KOPT-K1 (cell line): Measurements from ENCODE around the gene STRN3.
"Not testable (repeated sequence)": the region's sequence is repeated elsewhere in the genome, so short reads cannot be mapped to it uniquely, and the experiment has no call there.

Experiments
- H3K27ac ChIP-seq: fragments of 200-600 bp; sonication (generic); 2 replicates; pipeline ENCODE4 v1.5.1; 2016; ENCODE audit warnings: antibody characterized with exemption, mild to moderate bottlenecking, low read depth, low read length; ENCODE audit not compliant: poor library complexity, severe bottlenecking
- H3K36me3 ChIP-seq: fragments of 200-600 bp; sonication (generic); 2 replicates; pipeline ENCODE4 v1.5.1; 2017; ENCODE audit warnings: antibody characterized with exemption, mild to moderate bottlenecking, low read length, moderate library complexity; ENCODE audit not compliant: insufficient read depth
- H3K9me3 ChIP-seq: fragments of 200-600 bp; sonication (generic); 2 replicates; pipeline ENCODE4 v1.5.1; 2017; ENCODE audit warnings: antibody characterized with exemption, low read length, mild to moderate bottlenecking; ENCODE audit not compliant: insufficient read depth, poor library complexity, severe bottlenecking

STRN3 gene

GRCh38 chr14:31026077-31026449 is at the start of gene STRN3:
Gene STRN3 (minus strand): TSS chr14:31026379. CDS start chr14:31026185, 194 bp downstream.
- H3K27ac ChIP-seq, result peak within 1 kb of the TSS; percentile 94
- peaks cover 17% of the 10 kb centered on the region for H3K36me3 ChIP-seq
- H3K9me3 ChIP-seq, result no peaks in the 10 kb centered on the region

GRCh38 chr14:31075144-31075543 is 49.0 kb upstream of the STRN3 start:
- no peak overlapping the region for H3K27ac ChIP-seq
- no peaks in the 10 kb centered on the region for H3K9me3 ChIP-seq
- peaks cover 3% of the 10 kb centered on the region; the same call in 1 of the 2 replicates for H3K36me3 ChIP-seq

GRCh38 chr14:31071151-31071550 is 45.0 kb upstream of the STRN3 start:
- H3K27ac ChIP-seq, result no peak overlapping the region
- no peaks in the 10 kb centered on the region for H3K9me3 ChIP-seq
- H3K36me3 ChIP-seq, result peaks cover 5% of the 10 kb centered on the region; the same call in 1 of the 2 replicates

- H3K36me3 ChIP-seq, result peaks cover 5% of the 10 kb centered on the region; the same call in 1 of the 2 replicates
- H3K9me3 ChIP-seq, result no peaks in the 10 kb centered on the region
- H3K27ac ChIP-seq, result no peak overlapping the region
Measured at GRCh38 chr14:31070431-31070830, 44.3 kb upstream of the STRN3 start.

DNA sequence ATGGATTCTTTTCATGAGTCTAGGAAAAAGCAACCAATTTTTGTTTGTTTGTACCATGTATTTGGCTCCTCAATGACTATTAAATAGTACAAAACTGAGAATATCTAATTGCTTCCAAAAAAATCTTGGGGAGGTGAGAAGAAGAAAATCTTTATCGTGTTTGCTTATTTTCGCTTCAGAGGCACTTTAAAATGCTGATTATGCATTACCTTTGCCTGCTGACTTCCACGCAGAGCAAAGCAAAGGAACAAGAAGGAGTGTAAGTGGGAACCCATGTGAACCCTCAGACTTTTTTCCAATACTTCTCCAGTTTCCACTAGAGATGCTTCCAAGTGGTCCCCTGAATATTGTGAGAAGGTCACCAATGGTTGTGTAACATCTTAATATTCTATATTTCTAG is 43.2 kb upstream of the STRN3 start:
- Histone ChIP-seq H3K36me3 (peaks cover 5% of the 10 kb centered on the region; the same call in 1 of the 2 replicates), H3K27ac (no peak overlapping the region), H3K9me3 (no peaks in the 10 kb centered on the region)

- Histone ChIP-seq H3K9me3 (no peaks in the 10 kb centered on the region), H3K36me3 (peaks cover 5% of the 10 kb centered on the region; the same call in 1 of the 2 replicates), H3K27ac (no peak overlapping the region)
Measured at GRCh38 chr14:31068235-31068634, 42.1 kb upstream of the STRN3 start.

DNA sequence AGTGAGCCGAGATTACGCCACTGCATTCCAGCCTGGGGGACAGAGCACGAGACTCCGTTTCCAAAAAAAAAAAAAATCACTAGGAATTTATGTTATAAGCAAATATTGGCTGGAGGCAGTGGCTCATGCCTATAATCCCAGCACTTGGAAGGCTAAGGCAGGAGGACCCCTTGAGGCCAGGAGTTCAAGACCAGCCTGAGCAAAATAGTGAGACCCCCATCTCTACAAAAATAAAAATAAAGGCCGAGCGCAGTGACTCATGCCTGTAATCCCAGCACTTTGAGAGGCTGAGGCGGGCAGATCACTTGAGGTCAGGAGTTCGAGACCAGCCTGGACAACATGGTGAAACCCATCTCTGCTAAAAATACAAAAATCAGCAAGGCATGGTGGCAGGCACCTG is 36.7 kb upstream of the STRN3 start:
- H3K36me3 ChIP-seq, H3K27ac ChIP-seq, H3K9me3 ChIP-seq: not testable (repeated sequence)

DNA sequence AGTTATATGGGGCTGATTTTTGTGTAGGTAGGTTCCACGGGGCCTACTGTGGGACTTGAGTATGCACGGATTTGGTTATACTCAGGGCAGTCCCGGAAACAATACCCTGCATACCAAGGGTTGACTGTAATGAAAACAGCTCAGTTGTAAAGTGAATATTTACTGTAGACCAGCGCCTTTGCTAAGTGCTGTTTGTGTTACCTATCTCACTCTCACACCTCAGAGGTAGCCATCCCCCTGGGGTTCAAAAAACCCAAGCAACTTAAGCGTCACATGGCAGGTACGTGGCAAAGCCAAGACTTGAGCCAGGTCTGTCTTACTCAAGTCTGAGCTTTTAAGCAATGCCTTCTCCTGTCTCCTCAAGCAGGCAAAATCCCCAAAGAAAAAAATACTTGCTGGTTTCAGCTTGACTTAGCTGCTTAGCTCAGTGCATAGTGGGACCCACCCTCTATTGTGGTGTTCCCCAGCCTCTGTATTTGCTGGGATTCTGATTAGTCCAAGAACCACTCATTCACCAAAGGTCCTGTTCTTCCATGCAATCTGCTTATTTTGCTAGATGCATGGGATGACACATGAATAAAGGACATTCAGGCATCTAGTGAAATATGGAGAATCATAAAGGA is 34.2 kb upstream of the STRN3 start:
- H3K9me3 ChIP-seq, result no peaks in the 10 kb centered on the region
- no peak overlapping the region for H3K27ac ChIP-seq
- H3K36me3 ChIP-seq, result no peaks in the 10 kb centered on the region

DNA sequence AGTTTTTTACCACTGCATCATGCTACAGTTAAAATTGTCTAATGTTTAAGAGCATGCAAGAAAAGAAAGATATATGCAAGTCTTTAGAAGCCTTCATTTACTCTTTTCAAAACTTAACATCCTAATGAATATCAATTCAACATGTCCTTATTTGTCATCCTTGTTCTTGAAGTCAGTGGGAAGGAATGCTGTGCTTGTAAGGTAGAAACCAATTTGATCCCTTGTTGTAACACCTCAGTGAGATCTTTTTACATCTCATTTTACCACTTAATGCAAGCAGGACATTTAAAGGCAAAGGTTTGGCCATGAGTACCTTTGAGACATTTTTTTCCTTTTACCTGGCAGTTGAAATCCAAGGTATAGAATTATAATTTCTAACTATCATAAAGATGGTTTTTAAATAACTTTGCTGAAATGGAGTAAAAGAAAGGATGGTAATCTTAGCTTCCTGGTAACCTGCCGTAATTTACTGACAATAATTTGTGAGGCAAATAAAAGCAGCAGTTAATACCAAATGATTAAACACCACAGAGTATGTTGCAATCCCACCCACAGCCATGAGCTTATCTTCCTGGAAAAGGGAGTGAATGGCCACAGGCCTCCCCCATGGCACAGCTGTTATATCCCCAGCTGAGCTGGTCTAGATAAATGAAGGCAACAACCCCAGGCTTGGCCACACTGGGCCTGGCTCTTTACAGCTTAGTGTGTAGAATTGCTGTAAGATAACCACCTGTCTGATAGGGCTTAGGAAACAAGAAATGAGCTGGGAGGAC is 33.2 kb upstream of the STRN3 start:
- H3K9me3 ChIP-seq, result no peaks in the 10 kb centered on the region
- no peaks in the 10 kb centered on the region for H3K36me3 ChIP-seq
- no peak overlapping the region for H3K27ac ChIP-seq

GRCh38 chr14:31057701-31058364 is 31.7 kb upstream of the STRN3 start:
- H3K9me3 ChIP-seq, result no peaks in the 10 kb centered on the region

DNA sequence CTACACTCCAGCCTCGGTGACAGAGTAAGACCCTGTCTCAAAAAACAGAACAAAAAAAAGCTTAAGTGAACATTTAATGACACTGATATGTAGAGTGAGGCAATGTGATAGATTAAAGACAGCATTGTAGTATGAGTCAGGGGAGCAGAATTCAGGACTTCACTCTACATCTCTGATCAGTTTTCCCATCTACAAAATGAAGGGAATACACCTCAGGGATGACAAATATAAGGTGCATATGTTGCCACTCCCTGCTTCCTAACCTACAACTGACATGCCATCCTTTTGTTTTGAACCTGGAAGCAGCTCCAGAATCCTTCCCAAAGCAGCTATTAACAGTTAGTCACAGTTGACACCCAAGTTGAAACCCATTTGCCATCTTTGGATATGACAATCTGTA is 30.9 kb upstream of the STRN3 start:
- Histone ChIP-seq H3K36me3 (no peaks in the 10 kb centered on the region), H3K27ac (no peak overlapping the region), H3K9me3 (no peaks in the 10 kb centered on the region)

More at GRCh38 chr14:31057701-31058364, 31.7 kb upstream of the STRN3 start:
- no peak overlapping the region for H3K27ac ChIP-seq
- H3K36me3 ChIP-seq, result no peaks in the 10 kb centered on the region

- not testable (repeated sequence) for H3K9me3 ChIP-seq, H3K27ac ChIP-seq, H3K36me3 ChIP-seq
Measured at GRCh38 chr14:31052905-31053586, 26.9 kb upstream of the STRN3 start.

GRCh38 chr14:31051511-31051910 is 25.3 kb upstream of the STRN3 start:
- Histone ChIP-seq H3K27ac (no peak overlapping the region), H3K36me3 (no peaks in the 10 kb centered on the region; the same call in 1 of the 2 replicates)

DNA sequence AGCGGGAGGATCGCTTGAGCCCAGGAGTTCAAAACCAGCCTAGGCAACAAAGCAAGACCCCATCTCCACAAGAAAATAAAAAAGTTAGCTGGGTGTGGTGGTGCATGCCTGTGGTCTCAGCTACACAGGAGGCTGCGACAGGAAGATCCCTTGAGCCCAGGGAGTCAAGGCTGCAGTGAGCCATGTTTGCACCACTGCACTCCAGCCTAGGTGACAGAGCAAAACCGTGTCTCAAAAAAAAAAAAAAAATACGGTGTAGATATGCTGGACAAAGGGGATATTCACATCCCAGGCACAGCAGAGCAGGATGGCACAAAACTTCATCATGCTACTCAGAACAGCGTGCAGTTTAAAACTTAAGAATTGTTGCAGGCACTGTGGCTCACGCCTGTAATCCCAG is 24.8 kb upstream of the STRN3 start:
- H3K27ac ChIP-seq, result no peak overlapping the region
- H3K36me3 ChIP-seq, result no peaks in the 10 kb centered on the region; the same call in 1 of the 2 replicates
- H3K9me3 ChIP-seq, result no peaks in the 10 kb centered on the region

More at GRCh38 chr14:31051511-31051910, 25.3 kb upstream of the STRN3 start:
- no peaks in the 10 kb centered on the region for H3K9me3 ChIP-seq

GRCh38 chr14:31047503-31047902 is 21.3 kb upstream of the STRN3 start:
- H3K36me3 ChIP-seq, result no peaks in the 10 kb centered on the region; the same call in 1 of the 2 replicates
- no peak overlapping the region for H3K27ac ChIP-seq
- no peaks in the 10 kb centered on the region for H3K9me3 ChIP-seq
